OCI-LY7 (cell line): ENCODE data around the gene PADI6. TPM values are rescaled to one million over a fixed set of nuclear protein-coding genes. Genes with fewer than 3 reads are reported as not detected.

ENCODE experiments used
- BruUV-seq: library from RNA; stranded (reverse); fragments of 400-500 nt; replicated peaks from 2 replicates; lab custom pipeline; 2021; lab: Mats Ljungman, UMichigan
- CTCF ChIA-PET: fragments of 300-600 bp; sonication (Branson Sonifier 250); formaldehyde crosslinking; loops from one replicate; lab custom pipeline; 2022; ENCODE audit warnings: antibody characterized with exemption; ENCODE audit not compliant: unreplicated experiment; lab: Charles Lee
- POLR2A ChIA-PET: fragments of 300-600 bp; sonication (Branson Sonifier 250); formaldehyde crosslinking; loops from one replicate; lab custom pipeline; 2022; ENCODE audit warnings: antibody characterized with exemption; lab: Charles Lee
- DNase-seq: peaks from one replicate; pipeline ENCODE4 v3.0.0-alpha.2; 2015; ENCODE audit warnings: low spot score
- H2AFZ ChIP-seq: fragments of 200-600 bp; sonication (generic), shearing (Covaris generic); 2 replicates; pipeline ENCODE4 v1.6.1; 2014; ENCODE audit warnings: mild to moderate bottlenecking, antibody characterized with exemption, low read length, moderate library complexity
- H3K27ac ChIP-seq: fragments of 200-600 bp; sonication (generic); 2 replicates; pipeline ENCODE4 v1.5.1; 2014; ENCODE audit warnings: mixed run types, low read depth, mild to moderate bottlenecking, moderate library complexity, low read length, inconsistent platforms; ENCODE audit not compliant: poor library complexity, severe bottlenecking
- H3K36me3 ChIP-seq: fragments of 200-600 bp; sonication (generic); 2 replicates; pipeline ENCODE4 v1.6.1; 2014; ENCODE audit warnings: mild to moderate bottlenecking, antibody characterized with exemption, low read length, moderate library complexity, mixed read lengths; ENCODE audit not compliant: insufficient read depth
- H3K4me1 ChIP-seq: fragments of 200-600 bp; sonication (generic); 2 replicates; pipeline ENCODE4 v1.5.1; 2014; ENCODE audit warnings: mild to moderate bottlenecking, low read length; ENCODE audit not compliant: insufficient read depth, poor library complexity, severe bottlenecking
- H3K4me2 ChIP-seq: fragments of 200-600 bp; sonication (generic); 2 replicates; pipeline ENCODE4 v1.6.1; 2014; ENCODE audit warnings: mild to moderate bottlenecking, low read length
- H3K4me3 ChIP-seq: fragments of 200-600 bp; sonication (generic); 2 replicates; pipeline ENCODE4 v1.5.1; 2014; ENCODE audit warnings: mild to moderate bottlenecking, low read depth, low read length; ENCODE audit not compliant: poor library complexity, severe bottlenecking
- H3K79me2 ChIP-seq: fragments of 200-600 bp; sonication (generic); 2 replicates; pipeline ENCODE4 v1.6.1; 2016; ENCODE audit warnings: low read depth, mild to moderate bottlenecking, low read length, moderate library complexity, mixed read lengths; ENCODE audit not compliant: insufficient read depth
- H3K9me2 ChIP-seq: fragments of 200-600 bp; sonication (generic); 2 replicates; pipeline ENCODE4 v1.6.1; 2016; ENCODE audit warnings: mild to moderate bottlenecking, low read length, mixed read lengths; ENCODE audit not compliant: insufficient read depth
- H3K9me3 ChIP-seq: fragments of 200-600 bp; sonication (generic); 2 replicates; pipeline ENCODE4 v1.6.1; 2014; ENCODE audit warnings: mild to moderate bottlenecking, mixed run types, low read length, mixed read lengths
- H4K20me1 ChIP-seq: fragments of 200-600 bp; sonication (generic); 2 replicates; pipeline ENCODE4 v1.6.1; 2014; ENCODE audit warnings: mild to moderate bottlenecking, antibody characterized with exemption, low read length, moderate library complexity, mixed read lengths; ENCODE audit not compliant: insufficient read depth
- EZH2phosphoT487 ChIP-seq: fragments of 200-600 bp; sonication (generic); IDR thresholded peaks from 2 replicates; pipeline ENCODE4 v1.6.1; 2018; ENCODE audit warnings: low read depth, borderline replicate concordance, mild to moderate bottlenecking, mixed run types, antibody characterized with exemption, low read length, moderate library complexity, mixed read lengths
- intact Hi-C: fragments of 100-400 bp; cut with micrococcal nuclease; formaldehyde crosslinking; loops from one replicate; pipeline ENCODE4 v1.10.0; 2022; ENCODE audit not compliant: unreplicated experiment
- total RNA-seq, 2 experiments: library from RNA; depleted of rRNA in 1 of 2; stranded (reverse); fragments of >200 nt in 1 of 2; shearing (Covaris generic) in 1 of 2; gene quantifications; 2 replicates each; pipeline ENCODE4 v1.2.3, GENCODE V29; 2014 to 2022
- TF ChIP-seq, protein P1 (sequence below): fragments of 200-600 bp; sonication (generic); conservative IDR thresholded peaks from 2 replicates; pipeline ENCODE4 v1.5.1; 2014; ENCODE audit warnings: mild to moderate bottlenecking, antibody characterized with exemption, low read length, moderate library complexity, mixed read lengths

The PADI6 gene
- total RNA-seq, 2 experiments from 2014 or later = not detected

DNA sequence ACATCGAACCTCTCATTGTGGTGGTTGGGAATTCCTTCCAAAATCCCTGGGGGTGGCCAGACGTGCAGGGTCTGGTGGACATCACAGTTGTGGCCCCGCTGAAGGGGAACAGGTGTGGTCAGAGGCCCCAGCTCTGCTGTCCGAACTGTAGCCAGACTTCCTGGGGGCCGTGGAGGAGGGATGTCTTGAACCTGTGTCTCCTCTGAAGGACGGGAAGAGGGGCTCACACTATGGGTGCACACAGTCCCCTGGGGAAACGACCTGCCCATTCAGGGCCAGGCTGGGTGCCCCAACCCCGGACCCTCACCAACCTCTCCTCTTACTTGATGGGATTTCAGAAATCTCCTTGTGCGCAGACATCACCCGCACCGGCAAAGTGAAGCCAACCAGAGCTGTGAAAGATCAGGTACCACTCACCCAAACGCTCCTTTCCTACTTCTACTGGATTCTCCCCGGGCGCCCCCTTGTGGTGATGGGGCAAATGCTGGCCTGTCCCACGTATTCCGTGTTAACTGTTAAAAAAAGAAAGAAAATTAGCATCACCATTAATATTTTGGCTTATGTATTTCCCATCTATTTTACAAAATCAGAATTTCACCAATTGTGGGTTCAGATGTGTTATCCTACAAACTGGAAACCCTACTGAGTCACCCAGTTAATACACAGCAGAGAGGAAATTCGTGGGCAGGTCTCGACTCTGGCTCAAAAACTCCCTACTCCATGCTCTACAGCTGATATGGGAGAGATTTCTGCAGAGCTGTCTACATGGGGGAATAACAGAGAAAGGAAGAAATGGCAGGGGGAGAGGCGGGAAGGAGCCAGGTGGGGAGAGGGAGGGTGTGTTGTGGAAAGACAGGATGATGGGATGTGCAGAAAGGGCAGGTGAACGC, 35.9 kb upstream of the PADI6 start:
- no peaks in the 10 kb centered on the region for H3K36me3 ChIP-seq
- H3K4me3 ChIP-seq = no peak overlapping the region
- POLR2A ChIA-PET = no interaction called here
- H3K9me2 ChIP-seq = no peaks in the 10 kb centered on the region
- CTCF ChIA-PET = no interaction called here
- TF ChIP-seq, protein P1, sequence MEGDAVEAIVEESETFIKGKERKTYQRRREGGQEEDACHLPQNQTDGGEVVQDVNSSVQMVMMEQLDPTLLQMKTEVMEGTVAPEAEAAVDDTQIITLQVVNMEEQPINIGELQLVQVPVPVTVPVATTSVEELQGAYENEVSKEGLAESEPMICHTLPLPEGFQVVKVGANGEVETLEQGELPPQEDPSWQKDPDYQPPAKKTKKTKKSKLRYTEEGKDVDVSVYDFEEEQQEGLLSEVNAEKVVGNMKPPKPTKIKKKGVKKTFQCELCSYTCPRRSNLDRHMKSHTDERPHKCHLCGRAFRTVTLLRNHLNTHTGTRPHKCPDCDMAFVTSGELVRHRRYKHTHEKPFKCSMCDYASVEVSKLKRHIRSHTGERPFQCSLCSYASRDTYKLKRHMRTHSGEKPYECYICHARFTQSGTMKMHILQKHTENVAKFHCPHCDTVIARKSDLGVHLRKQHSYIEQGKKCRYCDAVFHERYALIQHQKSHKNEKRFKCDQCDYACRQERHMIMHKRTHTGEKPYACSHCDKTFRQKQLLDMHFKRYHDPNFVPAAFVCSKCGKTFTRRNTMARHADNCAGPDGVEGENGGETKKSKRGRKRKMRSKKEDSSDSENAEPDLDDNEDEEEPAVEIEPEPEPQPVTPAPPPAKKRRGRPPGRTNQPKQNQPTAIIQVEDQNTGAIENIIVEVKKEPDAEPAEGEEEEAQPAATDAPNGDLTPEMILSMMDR = peak; percentile 98
- no peak for TF ChIP-seq EZH2phosphoT487
- peak; percentile 61 for DNase-seq
- H3K27ac ChIP-seq = no peak overlapping the region
- no TSS peak for BruUV-seq
- no peaks in the 10 kb centered on the region for H3K79me2 ChIP-seq
- H3K9me3 ChIP-seq = no peaks in the 10 kb centered on the region
- no peak overlapping the region for H3K4me2 ChIP-seq
- H3K4me1 ChIP-seq = no peaks in the 10 kb centered on the region
- H2AFZ ChIP-seq = no peak overlapping the region
- intact Hi-C loops = loop anchor here (2.0 to 10.0 kb wide), 2 partner anchors 211 to 281 kb away; partner anchors contain the start of gene SDHB
- no peaks in the 10 kb centered on the region for H4K20me1 ChIP-seq

- ChIA-PET POLR2A (interaction anchor here (0.8 kb wide), 1 partner anchor 63 kb away, joined by 3 read pairs; no protein-coding TSS in a partner anchor), CTCF (no interaction called here)
- H3K4me1 ChIP-seq = no peaks in the 10 kb centered on the region
- TF ChIP-seq EZH2phosphoT487 = no peak
- TF ChIP-seq, protein P1 = no peak
- DNase-seq = no peak
- no peak overlapping the region for H2AFZ ChIP-seq
- H3K4me3 ChIP-seq = no peak overlapping the region
- H3K9me2 ChIP-seq = no peaks in the 10 kb centered on the region
- H3K36me3 ChIP-seq = no peaks in the 10 kb centered on the region
- H3K9me3 ChIP-seq = no peaks in the 10 kb centered on the region
- H3K4me2 ChIP-seq = no peak overlapping the region
- no peak overlapping the region for H3K27ac ChIP-seq
- intact Hi-C loops = loop anchor here (10.0 kb wide), 1 partner anchor 284 kb away; the partner anchor contains the start of gene SDHB
- no TSS peak for BruUV-seq
- no peaks in the 10 kb centered on the region for H4K20me1 ChIP-seq
- no peaks in the 10 kb centered on the region for H3K79me2 ChIP-seq
These were observed 33.1 kb upstream of the PADI6 start for GRCh38 chr1:17338706-17339493.
